Panc1 (cell line): ENCODE data around the gene UNC13B. TPM values are rescaled to one million over a fixed set of nuclear protein-coding genes. Genes with fewer than 3 reads are reported as not detected.

Experiments
- ATAC-seq: fragments of 200-7000 bp; cut with Tn5 transposase; 2 replicates; pipeline ENCODE4 v1.9.1; 2020; ENCODE audit warnings: mild to moderate bottlenecking, moderate library complexity
- BruUV-seq: library from RNA; stranded (reverse); fragments of 400-500 nt; replicated peaks from 2 replicates; lab custom pipeline; 2021; lab: Mats Ljungman, UMichigan
- CTCF ChIA-PET: fragments of 300-600 bp; sonication (Branson Sonifier 250); formaldehyde crosslinking; loops from one replicate; lab custom pipeline; 2022; ENCODE audit warnings: antibody characterized with exemption; lab: Charles Lee
- POLR2A ChIA-PET: fragments of 300-600 bp; sonication (Branson Sonifier 250); formaldehyde crosslinking; loops from one replicate; lab custom pipeline; 2022; ENCODE audit warnings: antibody characterized with exemption; lab: Charles Lee
- DNase-seq: peaks from one replicate; pipeline ENCODE4 v3.0.0-alpha.2; 2010; ENCODE audit warnings: low read depth, low spot score
- H3K27ac ChIP-seq: 2 replicates; pipeline ENCODE4 v1.5.1; 2011; ENCODE audit warnings: mild to moderate bottlenecking, low read length, inconsistent platforms
- H3K27me3 ChIP-seq: fragments of 200-500 bp; sonication (Bioruptor generic); 2 replicates; pipeline ENCODE4 v1.6.0; 2014; ENCODE audit warnings: low read length, inconsistent platforms; ENCODE audit not compliant: control insufficient read depth, insufficient read depth
- H3K36me3 ChIP-seq: fragments of 200-500 bp; sonication (Bioruptor generic); 2 replicates; pipeline ENCODE4 v1.5.1; 2014; ENCODE audit warnings: inconsistent platforms, mild to moderate bottlenecking, low read length, moderate library complexity; ENCODE audit not compliant: control insufficient read depth, insufficient read depth
- H3K4me1 ChIP-seq: 2 replicates; pipeline ENCODE4 v1.5.1; 2011; ENCODE audit warnings: inconsistent platforms, mild to moderate bottlenecking, low read length, moderate library complexity; ENCODE audit not compliant: control insufficient read depth, insufficient read depth
- H3K4me3 ChIP-seq, 2 experiments: 2 replicates each; pipeline ENCODE4 v1.5.1; 2011 to 2012; ENCODE audit warnings: low read depth in 2 of 2, low read length in 2 of 2, mild to moderate bottlenecking in 2 of 2, inconsistent platforms in 1 of 2, moderate library complexity in 1 of 2
- H3K9me3 ChIP-seq: fragments of 200-500 bp; sonication (Bioruptor generic); 2 replicates; pipeline ENCODE4 v1.5.1; 2014; ENCODE audit warnings: low read depth, mild to moderate bottlenecking, inconsistent platforms, low read length, moderate library complexity; ENCODE audit not compliant: control insufficient read depth, insufficient read depth
- CTCF ChIP-seq: fragments of 450-650 bp; IDR thresholded peaks from 2 replicates; pipeline ENCODE4 v1.5.1; 2017; ENCODE audit warnings: mild to moderate bottlenecking
- POLR2AphosphoS5 ChIP-seq: IDR thresholded peaks from 2 replicates; pipeline ENCODE4 v1.6.1; 2012; ENCODE audit warnings: mild to moderate bottlenecking, low read depth, low read length, moderate library complexity
- REST ChIP-seq, 2 experiments: IDR thresholded peaks; 2 replicates each; pipeline ENCODE4 v1.6.1; 2011 to 2012; ENCODE audit warnings: low read depth in 2 of 2, control low read depth in 1 of 2, low read length in 1 of 2, mild to moderate bottlenecking in 1 of 2, moderate library complexity in 1 of 2; ENCODE audit not compliant: insufficient read depth in 1 of 2
- SIN3A ChIP-seq: IDR thresholded peaks from 2 replicates; pipeline ENCODE4 v1.6.1; 2012; ENCODE audit warnings: low read depth, mild to moderate bottlenecking, low read length, moderate library complexity, borderline replicate concordance; ENCODE audit not compliant: insufficient read depth
- TCF7L2 ChIP-seq: IDR thresholded peaks from 2 replicates; pipeline ENCODE4 v1.6.1; 2011; ENCODE audit warnings: mild to moderate bottlenecking, low read depth, low read length, inconsistent platforms
- in situ Hi-C: cut with HindIII; loops from 2 replicates; pipeline ENCODE4 v1.10.0; 2016; ENCODE audit warnings: low sequenced_read_pairs, low pct_unique_long_range_greater_than_20kb
- intact Hi-C: fragments of 100-400 bp; cut with micrococcal nuclease; formaldehyde crosslinking; loops from one replicate; pipeline ENCODE4 v1.10.0; 2022; ENCODE audit not compliant: unreplicated experiment
- total RNA-seq: library from RNA; stranded (reverse); gene quantifications from one replicate; pipeline ENCODE4 v1.2.1, GENCODE V29; 2021; ENCODE audit not compliant: unreplicated experiment

The UNC13B gene
- total RNA-seq, 1 experiment from 2014 or later, result 35.2 TPM

GRCh38 chr9:35311891-35312639, 150.3 kb downstream of the UNC13B start:
- in situ Hi-C loops (no loop called here), intact Hi-C loops (no loop called here)
- no peaks in the 10 kb centered on the region for H3K4me1 ChIP-seq
- H3K36me3 ChIP-seq, result no peaks in the 10 kb centered on the region
- ATAC-seq, result no peak
- no peak for DNase-seq
- POLR2A ChIA-PET, result interaction anchor here (0.6 kb wide), 1 partner anchor 36 kb away, joined by 4 read pairs; no protein-coding TSS in a partner anchor
- TF ChIP-seq SIN3A (no peak), REST (IDR thresholded peaks at IDR 0.05; ENCODE audit: insufficient read depth in 1 of 2, low read depth in 2 of 2, low read length in 1 of 2) (no peak), TCF7L2 (no peak), POLR2AphosphoS5 (no peak), CTCF (no peak)
- CTCF ChIA-PET, result no interaction called here
- no TSS peak for BruUV-seq
- H3K27me3 ChIP-seq, result no peaks in the 10 kb centered on the region
- H3K9me3 ChIP-seq, result no peaks in the 10 kb centered on the region
- H3K4me3 ChIP-seq, result no peak overlapping the region
- no peak overlapping the region for H3K27ac ChIP-seq

GRCh38 chr9:35313460-35313859, 151.7 kb downstream of the UNC13B start:
- BruUV-seq, result no TSS peak
- Histone ChIP-seq H3K4me3 (no peak overlapping the region), H3K4me1 (no peaks in the 10 kb centered on the region), H3K9me3 (no peaks in the 10 kb centered on the region), H3K36me3 (no peaks in the 10 kb centered on the region), H3K27me3 (no peaks in the 10 kb centered on the region), H3K27ac (no peak overlapping the region)
- CTCF ChIA-PET, result interaction anchor here (0.6 kb wide), 1 partner anchor 613 kb away, joined by 6 read pairs; no protein-coding TSS in a partner anchor
- DNase-seq, result no peak
- TF ChIP-seq POLR2AphosphoS5 (no peak), TCF7L2 (no peak), REST (IDR thresholded peaks at IDR 0.05; ENCODE audit: insufficient read depth in 1 of 2, low read depth in 2 of 2, low read length in 1 of 2) (no peak), SIN3A (no peak), CTCF (no peak)
- ATAC-seq, result no peak
- intact Hi-C loops, result no loop called here
- POLR2A ChIA-PET, result interaction anchor here (0.6 kb wide), 1 partner anchor 367 kb away, joined by 3 read pairs; no protein-coding TSS in a partner anchor
- in situ Hi-C loops, result no loop called here
